ENCODE results near the gene KCND2.

KCND2 gene

DNA sequence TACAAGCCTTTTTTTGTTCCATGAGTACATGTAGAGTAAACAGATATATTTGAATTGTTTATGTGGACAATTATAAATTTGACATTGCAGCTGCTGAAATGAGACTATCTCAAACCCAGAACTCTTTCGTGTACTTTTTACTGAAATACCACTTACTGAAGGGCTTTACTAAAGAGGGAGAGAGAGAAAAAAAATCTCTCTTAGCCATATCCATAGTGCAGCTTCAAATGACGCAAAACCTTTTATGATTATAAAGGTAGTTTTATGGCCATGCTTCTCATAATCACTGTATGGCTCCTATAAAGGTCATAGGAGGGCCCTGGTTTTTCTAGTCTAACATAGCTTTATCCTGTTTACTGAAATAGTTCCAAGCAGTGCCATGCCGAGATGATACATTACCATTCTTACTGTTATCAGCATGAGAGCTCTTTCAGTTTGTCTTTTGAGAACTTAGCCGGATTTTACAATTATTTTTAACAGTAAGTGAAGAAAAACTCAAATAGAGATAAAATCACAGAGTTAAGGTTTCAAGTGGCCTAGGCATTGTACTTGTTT lies 35.1 kb downstream of the KCND2 start:
- TF ChIP-seq POLR2AphosphoS5 (IDR thresholded peaks at IDR 0.05; ENCODE audit: low read depth, low read length) = no peak
- no peak for TF ChIP-seq TAF1 (IDR thresholded peaks at IDR 0.05; ENCODE audit: borderline replicate concordance, insufficient read depth, low read length)
- no peak for TF ChIP-seq FOXP2 (optimal IDR thresholded peaks at IDR 0.05; ENCODE audit: borderline replicate concordance, extremely low read depth, extremely low read length, insufficient read depth)
- no peak for TF ChIP-seq SIN3A (IDR thresholded peaks at IDR 0.05; ENCODE audit: borderline replicate concordance, insufficient read depth, low read length)
- TF ChIP-seq, protein P1, sequence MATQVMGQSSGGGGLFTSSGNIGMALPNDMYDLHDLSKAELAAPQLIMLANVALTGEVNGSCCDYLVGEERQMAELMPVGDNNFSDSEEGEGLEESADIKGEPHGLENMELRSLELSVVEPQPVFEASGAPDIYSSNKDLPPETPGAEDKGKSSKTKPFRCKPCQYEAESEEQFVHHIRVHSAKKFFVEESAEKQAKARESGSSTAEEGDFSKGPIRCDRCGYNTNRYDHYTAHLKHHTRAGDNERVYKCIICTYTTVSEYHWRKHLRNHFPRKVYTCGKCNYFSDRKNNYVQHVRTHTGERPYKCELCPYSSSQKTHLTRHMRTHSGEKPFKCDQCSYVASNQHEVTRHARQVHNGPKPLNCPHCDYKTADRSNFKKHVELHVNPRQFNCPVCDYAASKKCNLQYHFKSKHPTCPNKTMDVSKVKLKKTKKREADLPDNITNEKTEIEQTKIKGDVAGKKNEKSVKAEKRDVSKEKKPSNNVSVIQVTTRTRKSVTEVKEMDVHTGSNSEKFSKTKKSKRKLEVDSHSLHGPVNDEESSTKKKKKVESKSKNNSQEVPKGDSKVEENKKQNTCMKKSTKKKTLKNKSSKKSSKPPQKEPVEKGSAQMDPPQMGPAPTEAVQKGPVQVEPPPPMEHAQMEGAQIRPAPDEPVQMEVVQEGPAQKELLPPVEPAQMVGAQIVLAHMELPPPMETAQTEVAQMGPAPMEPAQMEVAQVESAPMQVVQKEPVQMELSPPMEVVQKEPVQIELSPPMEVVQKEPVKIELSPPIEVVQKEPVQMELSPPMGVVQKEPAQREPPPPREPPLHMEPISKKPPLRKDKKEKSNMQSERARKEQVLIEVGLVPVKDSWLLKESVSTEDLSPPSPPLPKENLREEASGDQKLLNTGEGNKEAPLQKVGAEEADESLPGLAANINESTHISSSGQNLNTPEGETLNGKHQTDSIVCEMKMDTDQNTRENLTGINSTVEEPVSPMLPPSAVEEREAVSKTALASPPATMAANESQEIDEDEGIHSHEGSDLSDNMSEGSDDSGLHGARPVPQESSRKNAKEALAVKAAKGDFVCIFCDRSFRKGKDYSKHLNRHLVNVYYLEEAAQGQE (IDR thresholded peaks at IDR 0.05; ENCODE audit: insufficient read depth in 1 of 2, low read depth in 2 of 2, low read length in 2 of 2) = no peak

GRCh38 chr7:120311028-120311788 lies 38.2 kb downstream of the KCND2 start:
- TF ChIP-seq, protein P1 (IDR thresholded peaks at IDR 0.05; ENCODE audit: insufficient read depth in 1 of 2, low read depth in 2 of 2, low read length in 2 of 2) = no peak
- TF ChIP-seq POLR2AphosphoS5 (IDR thresholded peaks at IDR 0.05; ENCODE audit: low read depth, low read length) (no peak), SIN3A (IDR thresholded peaks at IDR 0.05; ENCODE audit: borderline replicate concordance, insufficient read depth, low read length) (no peak), FOXP2 (optimal IDR thresholded peaks at IDR 0.05; ENCODE audit: borderline replicate concordance, extremely low read depth, extremely low read length, insufficient read depth) (no peak), TAF1 (IDR thresholded peaks at IDR 0.05; ENCODE audit: borderline replicate concordance, insufficient read depth, low read length) (no peak)

GRCh38 chr7:120320218-120320961 lies 47.4 kb downstream of the KCND2 start:
- no peak for TF ChIP-seq SIN3A (IDR thresholded peaks at IDR 0.05; ENCODE audit: borderline replicate concordance, insufficient read depth, low read length)
- no peak for TF ChIP-seq TAF1 (IDR thresholded peaks at IDR 0.05; ENCODE audit: borderline replicate concordance, insufficient read depth, low read length)
- TF ChIP-seq FOXP2 (optimal IDR thresholded peaks at IDR 0.05; ENCODE audit: borderline replicate concordance, extremely low read depth, extremely low read length, insufficient read depth) = no peak
- TF ChIP-seq, protein P1 (IDR thresholded peaks at IDR 0.05; ENCODE audit: insufficient read depth in 1 of 2, low read depth in 2 of 2, low read length in 2 of 2) = no peak
- TF ChIP-seq POLR2AphosphoS5 (IDR thresholded peaks at IDR 0.05; ENCODE audit: low read depth, low read length) = no peak

GRCh38 chr7:120327054-120327453 lies 54.1 kb downstream of the KCND2 start:
- TF ChIP-seq FOXP2 (optimal IDR thresholded peaks at IDR 0.05; ENCODE audit: borderline replicate concordance, extremely low read depth, extremely low read length, insufficient read depth) = no peak
- TF ChIP-seq POLR2AphosphoS5 (IDR thresholded peaks at IDR 0.05; ENCODE audit: low read depth, low read length) = no peak
- no peak for TF ChIP-seq SIN3A (IDR thresholded peaks at IDR 0.05; ENCODE audit: borderline replicate concordance, insufficient read depth, low read length)
- TF ChIP-seq TAF1 (IDR thresholded peaks at IDR 0.05; ENCODE audit: borderline replicate concordance, insufficient read depth, low read length) = no peak
- TF ChIP-seq, protein P1 (IDR thresholded peaks at IDR 0.05; ENCODE audit: insufficient read depth in 1 of 2, low read depth in 2 of 2, low read length in 2 of 2) = no peak

Data from PFSK-1 (cell line).